ENCODE data around the gene EIF4G2. TPM values are rescaled to one million over a fixed set of nuclear protein-coding genes. Genes with fewer than 3 reads are reported as not detected.
A peak's percentile ranks its signal among the peaks of the same experiment; 100 is the strongest.

EIF4G2 gene
- total RNA-seq, 1 experiment from 2014 or later = 2,422 TPM

DNA sequence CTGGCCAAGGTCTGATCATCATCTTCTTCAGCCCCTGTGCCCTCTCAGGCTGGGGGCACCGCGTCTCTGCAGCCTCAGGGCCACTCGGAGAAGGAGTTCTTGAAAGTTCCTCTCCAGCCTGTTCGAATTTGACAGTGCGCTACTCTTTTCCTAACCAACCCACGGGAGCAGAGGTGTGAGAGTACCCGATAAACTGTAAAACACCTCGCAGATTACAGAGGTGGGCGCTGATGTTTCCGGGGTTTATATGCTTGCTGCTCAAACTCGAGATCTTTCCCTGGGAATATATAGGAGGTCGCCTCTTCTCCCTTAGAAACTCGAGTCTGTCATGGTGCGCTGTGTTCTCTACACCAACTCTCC lies 57.2 kb downstream of the EIF4G2 start:
- BruUV-seq (replicated peaks) = no TSS peak
- Histone ChIP-seq H3K9me3 (ENCODE audit: control insufficient read depth, insufficient read depth, low read depth, low read length) (no peaks in the 10 kb centered on the region), H3K36me3 (ENCODE audit: control insufficient read depth, insufficient read depth, low read length) (peaks cover 31% of the 10 kb centered on the region), H3K4me1 (ENCODE audit: control insufficient read depth, insufficient read depth, low read length) (peaks cover 12% of the 10 kb centered on the region), H3K27ac (ENCODE audit: low read length) (peak overlapping the region; percentile 95), H3K4me3 (ENCODE audit: low read depth in 2 of 2, low read length in 2 of 2) (peak overlapping the region; percentile 71 to 93), H3K27me3 (ENCODE audit: control insufficient read depth, insufficient read depth, low read length) (no peaks in the 10 kb centered on the region)
- intact Hi-C loops (cut with micrococcal nuclease; ENCODE audit: unreplicated experiment) = no loop called here
- ATAC-seq = peak; percentile 29
- ChIA-PET POLR2A (no interaction called here), CTCF (interaction anchor here (0.6 kb wide), 1 partner anchor 19 kb away, joined by 3 read pairs; no protein-coding TSS in a partner anchor)
- TF ChIP-seq, protein P1, sequence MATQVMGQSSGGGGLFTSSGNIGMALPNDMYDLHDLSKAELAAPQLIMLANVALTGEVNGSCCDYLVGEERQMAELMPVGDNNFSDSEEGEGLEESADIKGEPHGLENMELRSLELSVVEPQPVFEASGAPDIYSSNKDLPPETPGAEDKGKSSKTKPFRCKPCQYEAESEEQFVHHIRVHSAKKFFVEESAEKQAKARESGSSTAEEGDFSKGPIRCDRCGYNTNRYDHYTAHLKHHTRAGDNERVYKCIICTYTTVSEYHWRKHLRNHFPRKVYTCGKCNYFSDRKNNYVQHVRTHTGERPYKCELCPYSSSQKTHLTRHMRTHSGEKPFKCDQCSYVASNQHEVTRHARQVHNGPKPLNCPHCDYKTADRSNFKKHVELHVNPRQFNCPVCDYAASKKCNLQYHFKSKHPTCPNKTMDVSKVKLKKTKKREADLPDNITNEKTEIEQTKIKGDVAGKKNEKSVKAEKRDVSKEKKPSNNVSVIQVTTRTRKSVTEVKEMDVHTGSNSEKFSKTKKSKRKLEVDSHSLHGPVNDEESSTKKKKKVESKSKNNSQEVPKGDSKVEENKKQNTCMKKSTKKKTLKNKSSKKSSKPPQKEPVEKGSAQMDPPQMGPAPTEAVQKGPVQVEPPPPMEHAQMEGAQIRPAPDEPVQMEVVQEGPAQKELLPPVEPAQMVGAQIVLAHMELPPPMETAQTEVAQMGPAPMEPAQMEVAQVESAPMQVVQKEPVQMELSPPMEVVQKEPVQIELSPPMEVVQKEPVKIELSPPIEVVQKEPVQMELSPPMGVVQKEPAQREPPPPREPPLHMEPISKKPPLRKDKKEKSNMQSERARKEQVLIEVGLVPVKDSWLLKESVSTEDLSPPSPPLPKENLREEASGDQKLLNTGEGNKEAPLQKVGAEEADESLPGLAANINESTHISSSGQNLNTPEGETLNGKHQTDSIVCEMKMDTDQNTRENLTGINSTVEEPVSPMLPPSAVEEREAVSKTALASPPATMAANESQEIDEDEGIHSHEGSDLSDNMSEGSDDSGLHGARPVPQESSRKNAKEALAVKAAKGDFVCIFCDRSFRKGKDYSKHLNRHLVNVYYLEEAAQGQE (IDR thresholded peaks at IDR 0.05; ENCODE audit: insufficient read depth in 1 of 2, low read depth in 2 of 2, low read length in 1 of 2) = no peak
- TF ChIP-seq SIN3A (IDR thresholded peaks at IDR 0.05; ENCODE audit: borderline replicate concordance, insufficient read depth, low read depth, low read length) (no peak), POLR2AphosphoS5 (IDR thresholded peaks at IDR 0.05; ENCODE audit: low read depth, low read length) (no peak)
- TF ChIP-seq, protein P2, sequence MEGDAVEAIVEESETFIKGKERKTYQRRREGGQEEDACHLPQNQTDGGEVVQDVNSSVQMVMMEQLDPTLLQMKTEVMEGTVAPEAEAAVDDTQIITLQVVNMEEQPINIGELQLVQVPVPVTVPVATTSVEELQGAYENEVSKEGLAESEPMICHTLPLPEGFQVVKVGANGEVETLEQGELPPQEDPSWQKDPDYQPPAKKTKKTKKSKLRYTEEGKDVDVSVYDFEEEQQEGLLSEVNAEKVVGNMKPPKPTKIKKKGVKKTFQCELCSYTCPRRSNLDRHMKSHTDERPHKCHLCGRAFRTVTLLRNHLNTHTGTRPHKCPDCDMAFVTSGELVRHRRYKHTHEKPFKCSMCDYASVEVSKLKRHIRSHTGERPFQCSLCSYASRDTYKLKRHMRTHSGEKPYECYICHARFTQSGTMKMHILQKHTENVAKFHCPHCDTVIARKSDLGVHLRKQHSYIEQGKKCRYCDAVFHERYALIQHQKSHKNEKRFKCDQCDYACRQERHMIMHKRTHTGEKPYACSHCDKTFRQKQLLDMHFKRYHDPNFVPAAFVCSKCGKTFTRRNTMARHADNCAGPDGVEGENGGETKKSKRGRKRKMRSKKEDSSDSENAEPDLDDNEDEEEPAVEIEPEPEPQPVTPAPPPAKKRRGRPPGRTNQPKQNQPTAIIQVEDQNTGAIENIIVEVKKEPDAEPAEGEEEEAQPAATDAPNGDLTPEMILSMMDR (IDR thresholded peaks at IDR 0.05) = no peak
- in situ Hi-C loops (cut with HindIII; ENCODE audit: low pct_unique_long_range_greater_than_20kb, low sequenced_read_pairs) = no loop called here
- DNase-seq (ENCODE audit: low read depth, low spot score) = no peak

DNA sequence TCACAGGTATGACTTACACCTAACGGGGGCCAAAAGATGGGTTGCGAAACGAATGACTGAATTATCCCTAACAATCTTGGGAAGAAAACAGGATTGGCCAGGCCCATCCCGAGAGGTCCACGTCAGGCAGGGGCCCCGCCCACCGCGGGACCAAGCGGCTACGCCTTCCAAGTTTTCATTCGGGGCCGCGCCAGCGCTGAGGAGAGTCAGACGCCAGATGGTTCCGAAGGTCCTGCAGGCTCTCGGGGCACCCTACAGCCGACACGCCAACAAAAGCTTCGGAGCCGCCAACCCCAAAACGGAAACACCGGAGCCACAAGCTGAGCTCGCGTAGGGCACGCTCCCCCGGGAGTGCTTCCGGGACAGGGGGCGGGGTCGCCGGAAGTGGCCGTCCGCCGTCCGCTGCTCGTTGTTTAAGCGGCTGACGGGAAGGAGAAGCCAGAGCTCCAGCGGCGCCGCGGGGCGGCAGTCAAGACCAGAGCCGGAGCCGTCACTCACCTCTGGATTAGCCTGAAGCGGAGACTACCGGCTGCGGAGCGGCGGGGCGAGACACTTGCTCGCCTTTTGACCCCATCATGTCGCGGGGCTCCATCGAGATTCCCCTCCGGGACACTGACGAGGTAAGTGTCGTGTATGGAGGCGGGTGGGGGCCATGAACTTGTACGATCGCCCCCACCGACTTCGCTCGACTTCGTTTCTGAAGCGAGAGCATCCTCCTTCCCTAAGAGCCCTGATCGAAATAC lies 57.7 kb downstream of the EIF4G2 start, which contains the start of gene CTR9:
Gene CTR9, plus strand, starts transcription at position 409 of the 743 bp plus-strand sequence. Its CDS starts 167 bp downstream, at position 576.
- Histone ChIP-seq H3K4me1 (ENCODE audit: control insufficient read depth, insufficient read depth, low read length) (peaks cover 12% of the 10 kb centered on the region), H3K9me3 (ENCODE audit: control insufficient read depth, insufficient read depth, low read depth, low read length) (no peaks in the 10 kb centered on the region), H3K36me3 (ENCODE audit: control insufficient read depth, insufficient read depth, low read length) (peaks cover 29% of the 10 kb centered on the region), H3K4me3 (ENCODE audit: low read depth in 2 of 2, low read length in 2 of 2) (peak within 1 kb of the TSS; percentile 71 to 93), H3K27ac (ENCODE audit: low read length) (peak within 1 kb of the TSS; percentile 95), H3K27me3 (ENCODE audit: control insufficient read depth, insufficient read depth, low read length) (no peaks in the 10 kb centered on the region)
- POLR2A ChIA-PET = no interaction called here
- CTCF ChIA-PET = interaction anchor here (0.6 kb wide), 1 partner anchor 39 kb away, joined by 16 read pairs; no protein-coding TSS in a partner anchor
- ATAC-seq = peak; percentile 99
- TF ChIP-seq POLR2AphosphoS5 (IDR thresholded peaks at IDR 0.05; ENCODE audit: low read depth, low read length) = peak; percentile 96
- TF ChIP-seq SIN3A (IDR thresholded peaks at IDR 0.05; ENCODE audit: borderline replicate concordance, insufficient read depth, low read depth, low read length) = peak; percentile 99; the same call in 1 of the 2 replicates
- TF ChIP-seq, protein P2 (IDR thresholded peaks at IDR 0.05) = peak; percentile 52
- TF ChIP-seq, protein P1 (IDR thresholded peaks at IDR 0.05; ENCODE audit: insufficient read depth in 1 of 2, low read depth in 2 of 2, low read length in 1 of 2) = peak in 1 of 2 experiments; percentile 7; a peak in 1 of 4 replicates
- peak; percentile 71; the same call in 1 of the 2 replicates for TF ChIP-seq TCF7L2 (IDR thresholded peaks at IDR 0.05; ENCODE audit: low read depth, low read length)
- intact Hi-C loops (cut with micrococcal nuclease; ENCODE audit: unreplicated experiment) = no loop called here
- TSS peak; percentile 98 for BruUV-seq (replicated peaks)
- DNase-seq (ENCODE audit: low read depth, low spot score) = peak; percentile 94
- in situ Hi-C loops (cut with HindIII; ENCODE audit: low pct_unique_long_range_greater_than_20kb, low sequenced_read_pairs) = no loop called here

Data from Panc1 (cell line).